Left renal cortex interstitium (tissue), 4 donors: Measurements from ENCODE around the gene SZRD1. TPM values are rescaled to one million over a fixed set of nuclear protein-coding genes. Genes with fewer than 3 reads are reported as not detected.
"Not testable (repeated sequence)": the region's sequence is repeated elsewhere in the genome, so short reads cannot be mapped to it uniquely, and the experiment has no call there.

ENCODE experiments used
- DNase-seq, 4 donors: peaks; one replicate each; pipeline ENCODE4 v3.0.0-alpha.2; 2013; ENCODE audit warnings: low read depth in 4 of 4, low spot score in 2 of 4, missing footprints in 1 of 4
- polyA plus RNA-seq, 4 donors: library from polyadenylated mRNA; unstranded; fragments of 120-200 nt; gene quantifications; one replicate each; pipeline ENCODE4 v1.2.1, GENCODE V29; 2013; ENCODE audit not compliant: insufficient read length in 4 of 4

SZRD1 gene, protein sequence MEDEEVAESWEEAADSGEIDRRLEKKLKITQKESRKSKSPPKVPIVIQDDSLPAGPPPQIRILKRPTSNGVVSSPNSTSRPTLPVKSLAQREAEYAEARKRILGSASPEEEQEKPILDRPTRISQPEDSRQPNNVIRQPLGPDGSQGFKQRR
- polyA plus RNA-seq = 100 to 1,000 TPM in 3 of 4 donors, 10 to 100 TPM in 1; 93.7 to 133 (median 110) TPM

GRCh38 chr1:16366722-16367257 is at the start of gene SZRD1:
TSS of gene SZRD1 (plus strand) at chr1:16367242. CDS start at chr1:16367258, 16 bp downstream.
- peak; percentile 92 to 99 (median 98) for DNase-seq

GRCh38 chr1:16318555-16318954 is 48.5 kb upstream of the SZRD1 start:
- peak in 1 of 4 donors; percentile 8 for DNase-seq

DNA sequence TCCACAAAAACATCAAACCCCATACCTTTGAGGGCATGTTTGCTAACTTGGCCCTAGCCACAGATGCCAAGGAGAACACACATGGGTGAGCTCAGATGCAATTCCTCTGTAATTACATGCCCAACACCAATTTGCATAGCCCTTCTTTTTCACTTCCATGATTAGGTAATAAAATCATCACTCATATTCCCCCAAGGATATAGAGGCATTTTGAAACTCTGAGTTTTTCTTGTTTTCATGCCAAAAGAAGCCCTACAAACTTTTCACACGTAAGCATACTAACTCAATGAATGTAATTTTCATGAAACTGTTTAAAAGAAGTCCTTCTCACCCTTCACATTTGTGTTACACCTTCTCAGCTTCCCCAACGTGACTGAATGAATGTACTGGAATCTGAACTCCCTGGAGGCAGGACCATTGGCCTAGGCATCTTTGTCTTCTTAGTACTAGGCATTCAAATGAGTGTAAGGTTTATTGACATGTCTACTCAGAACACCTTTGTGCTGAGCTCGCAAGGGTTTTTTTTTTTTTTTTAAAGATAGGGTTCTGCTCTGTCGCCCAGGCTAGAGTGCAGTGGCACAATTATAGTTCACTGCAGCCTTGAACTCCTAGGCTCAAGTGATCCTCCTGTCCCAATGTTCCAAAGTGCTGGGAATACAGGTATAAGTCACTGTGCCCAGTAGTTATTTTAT is 45.7 kb upstream of the SZRD1 start:
- no peak for DNase-seq

DNA sequence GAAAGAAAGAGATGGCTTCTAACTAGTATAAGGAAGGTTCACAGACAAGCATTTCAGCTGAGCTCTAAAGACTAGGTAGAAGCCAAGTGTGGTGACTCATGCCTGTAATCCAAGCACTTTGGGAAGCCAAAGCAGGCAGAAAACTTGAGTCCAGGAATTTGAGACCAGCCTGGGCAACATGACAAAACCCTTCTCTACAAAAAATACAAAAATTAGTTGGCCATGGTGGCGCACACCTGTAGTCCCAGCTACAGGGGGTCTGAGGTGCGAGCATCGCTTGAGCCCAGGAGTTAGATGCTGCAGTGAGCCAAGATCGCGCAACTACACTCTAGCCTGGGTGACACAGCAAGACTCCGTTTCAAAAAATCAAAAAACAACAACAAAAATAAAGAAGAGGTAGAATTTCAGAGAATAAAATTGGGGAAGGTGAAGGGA is 42.6 kb upstream of the SZRD1 start:
- DNase-seq = no peak

- no peak for DNase-seq
Observed at GRCh38 chr1:16326833-16327404, 40.1 kb upstream of the SZRD1 start.

DNA sequence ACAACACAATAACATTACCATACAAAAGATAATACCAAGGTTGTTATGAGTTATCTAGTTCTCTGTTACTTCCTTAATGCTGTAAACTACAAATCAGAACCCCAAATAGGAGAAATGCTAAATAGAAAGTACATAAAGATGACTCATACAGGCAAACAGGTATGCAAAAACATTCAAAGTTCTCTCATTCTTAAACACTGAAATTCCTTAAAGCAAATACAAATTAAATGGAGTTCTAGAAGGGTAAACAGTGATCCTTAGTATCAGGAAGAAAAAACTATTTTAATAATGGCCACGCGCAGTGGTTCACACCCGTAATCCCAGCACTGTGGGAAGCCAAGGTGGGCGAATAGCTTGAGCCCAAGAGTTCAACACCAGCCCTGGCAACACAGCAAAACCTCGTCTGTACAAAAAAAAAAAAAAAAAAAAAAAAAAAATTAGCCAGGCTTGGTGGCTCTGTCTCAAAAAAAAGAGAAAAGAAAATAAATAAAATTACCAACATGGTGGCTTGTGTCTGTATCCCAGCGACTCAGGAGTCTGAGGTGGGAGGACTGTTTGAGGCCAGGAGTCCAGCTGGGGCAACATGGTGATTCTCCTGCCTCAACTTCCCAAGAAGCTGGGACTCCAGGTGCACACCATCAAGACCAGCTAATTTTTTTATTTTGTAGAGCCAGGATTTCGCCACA is 32.2 kb upstream of the SZRD1 start:
- no peak for DNase-seq

DNA sequence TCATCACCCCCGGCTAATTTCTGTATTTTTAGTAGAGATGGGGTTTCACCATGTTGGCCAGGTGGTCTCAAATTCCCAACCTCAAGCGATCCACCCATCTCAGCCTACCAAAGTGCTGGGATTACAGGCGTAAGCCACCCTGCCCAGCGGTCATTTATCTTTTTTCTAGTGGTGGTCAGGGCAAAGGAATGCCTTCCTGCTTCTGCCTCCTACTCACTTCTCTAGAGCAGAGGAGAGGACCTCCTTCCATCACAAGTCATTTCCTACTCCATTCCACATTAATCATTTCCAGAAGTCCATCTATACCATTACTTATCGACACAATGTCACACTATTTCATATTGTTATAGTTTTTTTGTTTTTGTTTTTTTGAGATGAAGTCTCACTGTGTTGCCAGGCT is 28.1 kb upstream of the SZRD1 start:
- no peak for DNase-seq

DNA sequence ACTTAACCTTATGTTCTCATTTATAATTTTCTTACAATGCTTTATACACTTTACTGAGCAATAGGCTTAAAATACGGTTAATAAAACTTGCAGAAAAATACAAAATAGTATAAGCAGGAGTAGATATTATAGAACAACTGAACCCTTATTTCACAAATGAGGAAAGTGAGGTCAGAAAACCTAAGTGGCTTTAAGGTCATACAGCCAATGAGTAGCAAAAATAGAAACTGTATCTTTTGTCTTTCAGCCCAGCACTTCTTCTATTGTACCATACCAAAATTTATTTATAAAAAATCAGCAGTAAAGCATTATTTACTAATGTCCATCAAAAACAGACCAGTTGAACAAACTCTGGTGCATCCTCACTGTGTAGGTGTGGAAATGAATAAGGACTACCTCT is 26.4 kb upstream of the SZRD1 start:
- no peak for DNase-seq

DNA sequence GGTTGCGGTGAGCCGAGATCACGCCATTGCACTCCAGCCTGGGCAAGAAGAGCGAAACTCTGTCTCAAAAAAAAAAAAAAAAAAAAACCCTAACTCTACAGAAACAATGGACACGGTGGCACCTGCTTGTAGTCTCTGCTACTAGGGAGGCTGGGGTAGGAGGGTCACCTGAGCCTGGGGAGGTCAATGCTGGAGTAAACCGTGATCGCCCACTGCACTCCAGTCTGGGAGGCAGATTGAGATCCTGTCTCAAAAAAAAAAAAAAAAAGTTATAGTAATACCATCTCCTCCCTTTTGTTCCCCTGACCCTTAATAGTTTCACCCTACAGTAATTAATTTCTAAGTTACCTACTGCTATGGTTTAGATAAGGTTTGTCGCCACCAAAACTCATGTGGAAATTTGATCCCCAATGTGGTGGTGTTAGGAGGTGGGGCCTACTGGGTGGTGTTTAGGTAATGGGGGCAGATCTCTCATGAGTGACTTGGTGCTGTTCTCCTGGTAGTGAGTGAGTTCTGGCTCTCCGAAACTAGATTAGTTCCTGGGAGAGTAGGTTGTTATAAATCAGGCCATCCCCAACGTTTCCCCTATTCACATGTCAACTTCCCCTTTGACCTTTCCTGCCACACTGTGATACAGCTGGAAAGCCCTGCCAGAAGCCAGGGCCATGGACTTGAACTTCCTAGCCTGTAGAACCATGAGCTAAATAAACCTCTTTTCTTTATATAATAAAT is 24.5 kb upstream of the SZRD1 start:
- no peak for DNase-seq

- DNase-seq = not testable (repeated sequence)
Observed at GRCh38 chr1:16343276-16343675, 23.8 kb upstream of the SZRD1 start.

DNA sequence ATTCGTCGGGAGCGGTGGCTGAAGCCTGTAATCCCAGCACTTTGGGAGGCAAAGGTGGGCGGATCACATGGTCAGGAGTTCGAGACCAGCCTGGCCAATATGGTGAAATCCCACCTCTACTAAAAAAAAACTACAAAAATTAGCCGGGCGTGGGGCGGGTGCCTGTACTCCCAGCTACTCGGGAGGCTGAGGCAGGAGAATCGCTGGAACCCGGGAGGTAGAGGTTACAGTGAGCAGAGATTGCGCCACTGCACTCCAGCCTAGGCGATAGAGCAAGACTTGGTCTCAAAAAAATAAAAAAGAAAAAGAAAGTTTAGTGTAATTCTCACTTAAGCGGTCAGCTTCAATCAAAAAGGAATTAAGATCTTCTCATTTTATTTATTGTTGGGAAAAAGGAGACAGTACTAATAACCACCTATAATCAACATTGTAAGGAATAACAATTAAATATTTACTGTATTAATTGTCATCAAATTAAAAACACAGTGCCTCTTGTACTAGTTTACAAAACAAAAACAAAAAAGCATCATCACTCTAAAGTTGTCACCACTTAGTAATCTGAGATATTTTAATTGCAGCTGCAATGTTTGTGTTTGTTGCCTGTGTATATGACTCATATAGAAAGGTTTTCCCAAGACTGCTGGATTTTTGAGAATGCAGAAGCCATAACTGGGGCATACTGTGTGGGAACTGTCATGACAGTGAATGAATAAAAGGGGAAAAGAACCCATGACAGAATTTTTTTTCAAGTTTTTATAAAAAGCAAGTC is 18.4 kb upstream of the SZRD1 start:
- no peak for DNase-seq

GRCh38 chr1:16349847-16350406 is 17.1 kb upstream of the SZRD1 start:
- DNase-seq = no peak

GRCh38 chr1:16351456-16351993 is 15.5 kb upstream of the SZRD1 start:
- no peak for DNase-seq

DNA sequence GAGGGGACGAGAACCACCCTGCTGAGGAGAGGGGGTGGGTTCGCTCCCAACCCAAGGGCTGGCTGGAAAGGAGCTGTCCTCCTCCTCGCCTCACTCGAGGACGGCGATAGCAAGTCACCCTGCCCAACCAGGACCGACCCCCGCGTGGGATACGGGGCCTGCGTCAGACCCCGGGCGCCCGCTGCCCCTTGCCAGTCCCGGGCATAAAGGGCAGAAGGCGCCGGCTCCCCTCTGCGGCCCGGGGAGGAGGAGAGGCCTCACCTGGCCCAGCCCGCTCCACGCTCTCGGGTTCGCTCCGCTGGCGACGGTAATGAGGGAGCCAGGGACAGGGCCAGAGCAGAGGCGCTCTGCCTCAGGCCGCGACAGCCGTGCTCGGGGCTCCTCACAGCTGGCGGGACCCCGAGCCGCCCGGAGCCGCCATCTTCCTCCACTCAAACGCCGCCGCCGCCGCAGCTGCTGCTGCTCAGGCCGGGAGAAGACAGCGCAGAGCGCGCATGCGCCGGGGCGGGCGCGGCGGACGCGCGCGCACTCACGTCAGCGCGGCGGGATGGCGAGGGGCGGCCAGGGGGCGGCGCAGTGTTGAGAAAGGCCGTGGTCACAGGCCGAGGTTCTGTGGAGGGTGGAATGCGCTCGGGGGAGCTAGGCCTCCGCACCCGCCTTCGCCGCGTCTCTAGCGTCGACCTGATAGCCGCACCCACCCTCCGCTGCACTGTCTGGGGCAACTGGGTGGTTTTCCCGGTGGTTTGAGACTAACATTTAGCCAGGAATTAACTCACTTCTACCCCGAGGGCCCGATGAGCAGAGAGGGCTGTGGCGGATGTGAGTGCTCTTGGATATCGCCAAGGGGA is 14.8 kb upstream of the SZRD1 start, which contains the start of gene FBXO42:
Gene FBXO42, minus strand, starts transcription at position 487 of the 848 bp plus-strand sequence. CDS start 37,062 bp downstream, outside the sequence.
- peak; percentile 79 to 90 (median 87) for DNase-seq

GRCh38 chr1:16352842-16353535 is 14.1 kb upstream of the SZRD1 start:
- DNase-seq = no peak

GRCh38 chr1:16354619-16355018 is 12.4 kb upstream of the SZRD1 start:
- no peak for DNase-seq

- DNase-seq = no peak
Observed at GRCh38 chr1:16356867-16357266, 10.2 kb upstream of the SZRD1 start.
